Osteocyte (in vitro differentiated cells): ENCODE measurements around the gene SERPINB12. TPM values are rescaled to one million over a fixed set of nuclear protein-coding genes. Genes with fewer than 3 reads are reported as not detected.

Experiments
- DNase-seq: peaks from one replicate; pipeline ENCODE4 v3.0.0; 2021; ENCODE audit warnings: mixed read lengths; ENCODE audit not compliant: unreplicated experiment; ENCODE audit errors: extremely low spot score
- H3K27ac Mint-ChIP-seq: one replicate; pipeline ENCODE4 v1.8.0; 2021; ENCODE audit warnings: mild to moderate bottlenecking, mixed read lengths; ENCODE audit not compliant: unreplicated experiment
- H3K27me3 Mint-ChIP-seq: one replicate; pipeline ENCODE4 v1.8.0; 2021; ENCODE audit warnings: mixed read lengths; ENCODE audit not compliant: unreplicated experiment
- H3K36me3 Mint-ChIP-seq: one replicate; pipeline ENCODE4 v1.8.0; 2021; ENCODE audit warnings: mixed read lengths; ENCODE audit not compliant: unreplicated experiment
- H3K4me1 Mint-ChIP-seq: one replicate; pipeline ENCODE4 v1.8.0; 2021; ENCODE audit warnings: mixed read lengths; ENCODE audit not compliant: unreplicated experiment
- H3K4me3 Mint-ChIP-seq: one replicate; pipeline ENCODE4 v1.8.0; 2021; ENCODE audit warnings: mild to moderate bottlenecking, moderate library complexity, mixed read lengths; ENCODE audit not compliant: unreplicated experiment
- H3K9me3 Mint-ChIP-seq: one replicate; pipeline ENCODE4 v1.8.0; 2021; ENCODE audit warnings: mixed read lengths; ENCODE audit not compliant: unreplicated experiment
- CTCF ChIP-seq: fragments of 200-600 bp; sonication (generic); IDR thresholded peaks from 2 replicates; pipeline ENCODE4 v1.5.0; 2021; ENCODE audit warnings: antibody characterized with exemption, mild to moderate bottlenecking, moderate library complexity
- long read RNA-seq: library from polyadenylated mRNA; unstranded; transcript quantifications from one replicate; pipeline ENCODE4 v2.0.0, GENCODE V29; 2021
- total RNA-seq: library from RNA; stranded (reverse); gene quantifications from 2 replicates; pipeline ENCODE4 v1.2.1, GENCODE V29; 2021

SERPINB12 gene
- not detected in 2 replicates for total RNA-seq
- long read RNA-seq = 0 reads

DNA sequence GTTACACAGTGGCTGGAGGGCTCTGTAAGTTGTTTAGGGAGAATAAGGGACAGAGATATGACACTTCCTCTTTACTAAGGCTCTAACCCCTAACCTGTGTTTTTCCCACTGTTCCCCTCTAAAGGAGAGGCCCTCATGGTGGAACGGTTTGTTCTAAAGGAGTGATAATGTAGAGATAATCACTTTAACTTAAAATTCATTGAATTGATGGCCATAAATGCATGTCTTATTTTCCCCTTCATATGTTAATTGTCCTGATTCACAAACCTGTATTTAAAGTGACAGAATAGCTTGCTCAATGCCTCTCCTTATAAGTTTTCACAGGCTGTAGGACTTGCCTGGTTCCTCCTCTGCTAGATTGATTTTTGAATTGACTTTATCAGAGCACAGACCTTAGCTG is at the start of gene SERPINB12:
SERPINB12 (plus strand) TSS at position 301 of the 400 bp plus-strand sequence. CDS start 13,791 bp downstream, outside the sequence.
- TF ChIP-seq CTCF = no peak
- no peak within 1 kb of the TSS for H3K27ac Mint-ChIP-seq
- H3K4me3 Mint-ChIP-seq = no peak within 1 kb of the TSS
- H3K36me3 Mint-ChIP-seq = no peaks in the 10 kb centered on the region
- no peaks in the 10 kb centered on the region for H3K27me3 Mint-ChIP-seq
- no peaks in the 10 kb centered on the region for H3K9me3 Mint-ChIP-seq
- no peak for DNase-seq
- H3K4me1 Mint-ChIP-seq = peaks cover 31% of the 10 kb centered on the region

DNA sequence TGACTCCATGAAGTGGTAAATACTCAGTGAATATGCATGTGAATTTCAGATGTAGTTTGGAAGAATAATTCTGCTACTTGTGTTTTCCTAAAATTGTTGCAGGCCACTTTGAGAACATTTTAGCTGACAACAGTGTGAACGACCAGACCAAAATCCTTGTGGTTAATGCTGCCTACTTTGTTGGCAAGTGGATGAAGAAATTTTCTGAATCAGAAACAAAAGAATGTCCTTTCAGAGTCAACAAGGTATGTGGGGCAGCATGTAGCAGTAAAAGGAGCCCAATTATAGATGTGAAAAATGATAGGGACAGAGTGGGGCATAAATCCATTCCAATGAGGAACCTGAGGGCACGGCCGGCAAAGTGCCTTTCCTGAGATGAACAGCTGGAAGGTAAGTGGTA is 49.3 kb upstream of the SERPINB12 start:
- Mint-ChIP-seq H3K9me3 (no peaks in the 10 kb centered on the region), H3K36me3 (no peaks in the 10 kb centered on the region), H3K27ac (no peak overlapping the region), H3K27me3 (no peaks in the 10 kb centered on the region), H3K4me1 (peaks cover 8% of the 10 kb centered on the region), H3K4me3 (no peak overlapping the region)
- no peak for TF ChIP-seq CTCF
- DNase-seq = no peak

DNA sequence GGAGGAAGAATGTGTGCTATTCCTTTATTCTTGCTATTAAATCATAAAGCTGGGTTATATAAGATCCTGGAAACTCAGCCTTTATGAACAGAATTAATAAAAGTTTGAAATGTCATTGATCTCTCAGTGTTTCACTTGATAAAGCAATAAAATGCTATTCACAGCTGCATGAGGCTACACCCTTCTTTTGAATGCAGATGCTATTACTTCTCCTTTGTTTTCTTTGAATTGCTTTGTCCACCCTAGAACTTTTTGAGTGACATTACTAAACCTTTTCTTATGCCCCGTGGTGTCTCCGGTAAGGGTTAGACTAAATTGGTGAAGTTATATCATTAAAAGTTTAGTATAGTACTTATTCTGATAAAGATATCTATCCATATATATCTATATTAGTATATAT is 46.5 kb upstream of the SERPINB12 start:
- no peak for DNase-seq
- Mint-ChIP-seq H3K9me3 (no peaks in the 10 kb centered on the region), H3K4me3 (no peak overlapping the region), H3K27me3 (no peaks in the 10 kb centered on the region), H3K4me1 (no peaks in the 10 kb centered on the region), H3K27ac (no peak overlapping the region), H3K36me3 (no peaks in the 10 kb centered on the region)
- no peak for TF ChIP-seq CTCF

DNA sequence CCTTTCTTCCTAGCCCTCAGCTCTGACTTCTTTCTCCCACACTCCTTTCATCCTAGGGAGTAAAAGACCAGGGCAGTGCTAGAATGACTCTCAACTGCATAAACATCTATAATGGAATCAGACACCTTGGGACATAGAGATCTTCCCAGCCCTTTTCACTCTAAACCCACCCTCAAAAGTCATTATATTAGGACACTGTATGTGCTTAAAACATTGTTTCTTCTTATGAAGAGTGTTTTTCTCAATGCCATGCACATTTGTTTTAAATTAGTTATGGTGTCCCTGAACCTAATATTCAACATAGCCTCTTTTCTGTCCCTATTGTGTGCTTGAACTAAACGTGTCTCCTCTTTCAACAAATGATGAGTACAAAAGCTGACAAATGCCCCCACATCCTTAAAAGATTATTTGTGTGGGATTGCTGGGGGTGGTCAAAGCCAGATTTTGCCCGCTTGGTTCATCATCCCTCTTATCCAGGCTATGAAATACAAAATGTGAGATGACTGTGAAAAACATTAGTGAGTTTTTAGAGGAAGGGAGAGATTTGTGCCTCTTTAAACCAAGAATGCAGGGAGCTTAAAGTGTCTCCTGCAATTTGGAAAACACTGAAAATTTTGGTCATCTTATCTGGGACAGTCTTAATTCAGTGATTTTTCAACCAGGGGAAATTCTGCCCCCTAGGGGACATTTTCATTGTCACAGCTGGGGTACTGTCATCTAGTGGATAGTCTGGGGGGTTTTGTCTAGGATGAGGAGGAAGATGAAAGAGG is 36.4 kb upstream of the SERPINB12 start:
- H3K4me3 Mint-ChIP-seq = no peak overlapping the region
- no peak for DNase-seq
- peaks cover 18% of the 10 kb centered on the region for H3K4me1 Mint-ChIP-seq
- no peak overlapping the region for H3K27ac Mint-ChIP-seq
- no peaks in the 10 kb centered on the region for H3K9me3 Mint-ChIP-seq
- TF ChIP-seq CTCF = peak; percentile 65
- no peaks in the 10 kb centered on the region for H3K27me3 Mint-ChIP-seq
- no peaks in the 10 kb centered on the region for H3K36me3 Mint-ChIP-seq

- no peak for TF ChIP-seq CTCF
- Mint-ChIP-seq H3K9me3 (no peaks in the 10 kb centered on the region), H3K4me3 (no peak overlapping the region), H3K27me3 (no peaks in the 10 kb centered on the region), H3K4me1 (peaks cover 18% of the 10 kb centered on the region), H3K36me3 (no peaks in the 10 kb centered on the region), H3K27ac (no peak overlapping the region)
- DNase-seq = no peak
Measured at GRCh38 chr18:63506336-63506646, 35.9 kb upstream of the SERPINB12 start.
